ENCODE results near the gene PIGQ.

GRCh38 chr16:580141-580945 lies 10.6 kb downstream of the PIGQ start:
- no peak for TF ChIP-seq CTCF (IDR thresholded peaks at IDR 0.05)
- no peak for TF ChIP-seq POLR2A (IDR thresholded peaks at IDR 0.05)

All from testis (tissue), 2 donors.